Sigmoid colon (tissue), 7 donors: ENCODE results near the gene PPP1R14D. TPM values are rescaled to one million over a fixed set of nuclear protein-coding genes. Genes with fewer than 3 reads are reported as not detected.

Experiments
- DNase-seq: peaks from one replicate; pipeline ENCODE4 v3.0.0-alpha.2; 2019
- H3K27ac ChIP-seq, 4 donors: fragments of 200-600 bp; sonication (generic); one replicate each; pipeline ENCODE4 v1.5.1; 2016 to 2019; ENCODE audit warnings: mild to moderate bottlenecking in 1 of 4
- H3K27me3 ChIP-seq, 3 donors: fragments of 200-600 bp; sonication (generic); one replicate each; pipeline ENCODE4 v1.5.1; 2019; ENCODE audit warnings: mild to moderate bottlenecking in 1 of 3
- H3K36me3 ChIP-seq, 4 donors: fragments of 200-600 bp; sonication (generic); one replicate each; pipeline ENCODE4 v1.5.1; 2016 to 2019
- H3K4me1 ChIP-seq, 4 donors: fragments of 200-600 bp; sonication (generic); one replicate each; pipeline ENCODE4 v1.5.1; 2017 to 2019
- H3K4me3 ChIP-seq, 4 donors: fragments of 200-600 bp; sonication (generic); one replicate each; pipeline ENCODE4 v1.5.1; 2017 to 2019; ENCODE audit warnings: mild to moderate bottlenecking in 2 of 4, moderate library complexity in 1 of 4
- H3K9me3 ChIP-seq, 4 donors: fragments of 200-600 bp in 3 of 4; sonication (generic) in 3 of 4; one replicate each; pipeline versions ENCODE4 v1.5.1 to v1.6.1; 2013 to 2019
- CTCF ChIP-seq, 4 experiments: fragments of 450-650 bp in 3 of 4; fragments of 200-600 bp in 1 of 4; IDR thresholded peaks; one replicate each; pipeline ENCODE4 v1.5.1; 2016 to 2019; ENCODE audit warnings: antibody characterized with exemption in 4 of 4, mild to moderate bottlenecking in 3 of 4, moderate library complexity in 2 of 4
- EP300 ChIP-seq, 4 donors: sonication (generic); formaldehyde crosslinking; IDR thresholded peaks; one replicate each; pipeline ENCODE4 v1.6.1; 2017; ENCODE audit warnings: antibody characterized with exemption in 4 of 4
- POLR2A ChIP-seq, 2 donors: fragments of 450-650 bp; IDR thresholded peaks; one replicate each; pipeline ENCODE4 v1.6.1; 2016; ENCODE audit warnings: antibody characterized with exemption in 2 of 2, mild to moderate bottlenecking in 2 of 2, moderate library complexity in 2 of 2
- POLR2AphosphoS5 ChIP-seq, 4 donors: sonication (generic); formaldehyde crosslinking; IDR thresholded peaks; one replicate each; pipeline ENCODE4 v1.6.1; 2017; ENCODE audit warnings: antibody characterized with exemption in 4 of 4
- WGBS, 2 donors: extraction: QIAGEN DNeasy Blood & Tissue Kit; methylation state at CpG; one replicate each; pipeline ENCODE4 v1.1.7; 2013; 5-methylcytosine and 5-hydroxymethylcytosine counted together
- intact Hi-C: fragments of 100-400 bp; cut with DNase I; formaldehyde crosslinking; loops from one replicate; pipeline ENCODE4 v1.15.1; 2023
- polyA plus RNA-seq, 3 donors: library from polyadenylated mRNA; stranded (reverse); fragments of 200-250 nt; gene quantifications; one replicate each; pipeline ENCODE4 v1.2.3, GENCODE V29; 2013
- total RNA-seq, 4 donors: library from RNA; depleted of rRNA; stranded (reverse); fragments of >200 nt; gene quantifications; one replicate each; pipeline ENCODE4 v1.1.0, GENCODE V29; 2016
- donor health status: healthy with polysubstance abuse.
- donor health status: Bipolar disorder and iron deficiency.
- donor health status: healthy.

The PPP1R14D gene
- total and polyA plus RNA-seq, 7 donors: 211 to 395 (median 212) TPM; not detected in 4

GRCh38 chr15:40807028-40807887, 21.2 kb downstream of the PPP1R14D start, which contains the start of the genes DNAJC17 and ZFYVE19:
TSS of gene DNAJC17 (minus strand) at chr15:40807473. CDS start at chr15:40807446, 27 bp downstream.
TSS of gene ZFYVE19 (plus strand) at chr15:40807089. CDS start at chr15:40807590, 501 bp downstream.
- WGBS, 2 donors: 0% methylated on average over 64 of the region's 64 CpGs
- intact Hi-C loops: loop anchor here (1.0 to 10.0 kb wide), 5 partner anchors 40 to 642 kb away; partner anchors contain the start of genes BUB1B, C15orf62, RAD51 and RMDN3
- Histone ChIP-seq H3K4me1 (peaks cover 0 to 26% (median 19%) of the 10 kb centered on the region in 4 donors), H3K27me3 (no peaks in the 10 kb centered on the region), H3K4me3 (peak within 1 kb of the TSS; percentile 85 to 98 (median 94)), H3K27ac (peak within 1 kb of the TSS; percentile 94 to 98 (median 96)), H3K36me3 (peaks cover 0 to 16% (median 3%) of the 10 kb centered on the region in 4 donors), H3K9me3 (no peaks in the 10 kb centered on the region)
- peak; percentile 98 for DNase-seq
- peak in 1 of 4 donors; percentile 18 for TF ChIP-seq EP300 (IDR thresholded peaks at IDR 0.05)
- peak in 3 of 4 donors; percentile 46 to 80 (median 69) for TF ChIP-seq POLR2AphosphoS5 (IDR thresholded peaks at IDR 0.05)
- TF ChIP-seq POLR2A (IDR thresholded peaks at IDR 0.05): peak in 1 of 2 donors; percentile 42
- peak in 2 of 4 experiments; percentile 17 to 19 for TF ChIP-seq CTCF (IDR thresholded peaks at IDR 0.05)

- Histone ChIP-seq H3K27me3 (no peaks in the 10 kb centered on the region), H3K36me3 (peaks cover 0 to 12% (median 3%) of the 10 kb centered on the region in 4 donors), H3K4me3 (peak overlapping the region; percentile 85 to 98 (median 94)), H3K4me1 (peaks cover 0 to 26% (median 19%) of the 10 kb centered on the region in 4 donors), H3K9me3 (no peaks in the 10 kb centered on the region), H3K27ac (peak overlapping the region; percentile 94 to 98 (median 96))
- TF ChIP-seq POLR2A (IDR thresholded peaks at IDR 0.05): no peak
- no peak for TF ChIP-seq EP300 (IDR thresholded peaks at IDR 0.05)
- no peak for TF ChIP-seq POLR2AphosphoS5 (IDR thresholded peaks at IDR 0.05)
- TF ChIP-seq CTCF (IDR thresholded peaks at IDR 0.05): no peak
- WGBS, 2 donors: 0 to 1% methylated on average over 2 of the region's 2 CpGs
- DNase-seq: no peak
- intact Hi-C loops: loop anchor here (1.0 to 10.0 kb wide), 5 partner anchors 39 to 642 kb away; partner anchors contain the start of genes BUB1B, C15orf62, RAD51 and RMDN3
These were observed 21.9 kb downstream of the PPP1R14D start for GRCh38 chr15:40806672-40807027.

- TF ChIP-seq EP300 (IDR thresholded peaks at IDR 0.05) (no peak), CTCF (IDR thresholded peaks at IDR 0.05) (no peak), POLR2AphosphoS5 (IDR thresholded peaks at IDR 0.05) (no peak), POLR2A (IDR thresholded peaks at IDR 0.05) (no peak)
- intact Hi-C loops: loop anchor here (10.0 kb wide), 1 partner anchor 639 kb away; the partner anchor contains the start of gene BUB1B
- H3K4me1 ChIP-seq: peaks cover 0 to 22% (median 17%) of the 10 kb centered on the region in 4 donors
- no peaks in the 10 kb centered on the region for H3K27me3 ChIP-seq
- no peak for DNase-seq
- H3K36me3 ChIP-seq: peaks cover 0 to 1% (median 0%) of the 10 kb centered on the region in 4 donors
- H3K9me3 ChIP-seq: no peaks in the 10 kb centered on the region
- H3K27ac ChIP-seq: no peak overlapping the region
- H3K4me3 ChIP-seq: no peak overlapping the region
- 40 to 81% methylated on average over 1 of the region's 1 CpG for WGBS, 2 donors
These were observed 24.8 kb downstream of the PPP1R14D start for GRCh38 chr15:40803688-40804087.

GRCh38 chr15:40803076-40803475, 25.4 kb downstream of the PPP1R14D start:
- no peak for TF ChIP-seq CTCF (IDR thresholded peaks at IDR 0.05)
- TF ChIP-seq POLR2AphosphoS5 (IDR thresholded peaks at IDR 0.05): no peak
- no peak for TF ChIP-seq EP300 (IDR thresholded peaks at IDR 0.05)
- no peak for TF ChIP-seq POLR2A (IDR thresholded peaks at IDR 0.05)
- DNase-seq: no peak
- Histone ChIP-seq H3K36me3 (peaks cover 0 to 5% (median 0%) of the 10 kb centered on the region in 4 donors), H3K9me3 (no peaks in the 10 kb centered on the region), H3K4me3 (no peak overlapping the region), H3K27ac (no peak overlapping the region), H3K4me1 (peaks cover 0 to 17% (median 11%) of the 10 kb centered on the region in 4 donors), H3K27me3 (no peaks in the 10 kb centered on the region)
- 78 to 90% methylated on average over 2 of the region's 2 CpGs for WGBS, 2 donors
- intact Hi-C loops: loop anchor here (10.0 kb wide), 1 partner anchor 638 kb away; the partner anchor contains the start of gene BUB1B
